ENCODE results near the gene KPNA4.
"Not testable (repeated sequence)": the region's sequence is repeated elsewhere in the genome, so short reads cannot be mapped to it uniquely, and the experiment has no call there.

KPNA4 gene

GRCh38 chr3:160537729-160538128 is 27.6 kb downstream of the KPNA4 start:
- TF ChIP-seq, protein P1, sequence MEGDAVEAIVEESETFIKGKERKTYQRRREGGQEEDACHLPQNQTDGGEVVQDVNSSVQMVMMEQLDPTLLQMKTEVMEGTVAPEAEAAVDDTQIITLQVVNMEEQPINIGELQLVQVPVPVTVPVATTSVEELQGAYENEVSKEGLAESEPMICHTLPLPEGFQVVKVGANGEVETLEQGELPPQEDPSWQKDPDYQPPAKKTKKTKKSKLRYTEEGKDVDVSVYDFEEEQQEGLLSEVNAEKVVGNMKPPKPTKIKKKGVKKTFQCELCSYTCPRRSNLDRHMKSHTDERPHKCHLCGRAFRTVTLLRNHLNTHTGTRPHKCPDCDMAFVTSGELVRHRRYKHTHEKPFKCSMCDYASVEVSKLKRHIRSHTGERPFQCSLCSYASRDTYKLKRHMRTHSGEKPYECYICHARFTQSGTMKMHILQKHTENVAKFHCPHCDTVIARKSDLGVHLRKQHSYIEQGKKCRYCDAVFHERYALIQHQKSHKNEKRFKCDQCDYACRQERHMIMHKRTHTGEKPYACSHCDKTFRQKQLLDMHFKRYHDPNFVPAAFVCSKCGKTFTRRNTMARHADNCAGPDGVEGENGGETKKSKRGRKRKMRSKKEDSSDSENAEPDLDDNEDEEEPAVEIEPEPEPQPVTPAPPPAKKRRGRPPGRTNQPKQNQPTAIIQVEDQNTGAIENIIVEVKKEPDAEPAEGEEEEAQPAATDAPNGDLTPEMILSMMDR (IDR thresholded peaks at IDR 0.05; ENCODE audit: extremely low read depth, insufficient read depth, missing control alignments): no peak
- DNase-seq (ENCODE audit: low spot score): no peak
- in situ Hi-C loops (cut with MboI; ENCODE audit: low pct_unique_long_range_greater_than_20kb, low sequenced_read_pairs, unreplicated experiment): no loop called here

DNA sequence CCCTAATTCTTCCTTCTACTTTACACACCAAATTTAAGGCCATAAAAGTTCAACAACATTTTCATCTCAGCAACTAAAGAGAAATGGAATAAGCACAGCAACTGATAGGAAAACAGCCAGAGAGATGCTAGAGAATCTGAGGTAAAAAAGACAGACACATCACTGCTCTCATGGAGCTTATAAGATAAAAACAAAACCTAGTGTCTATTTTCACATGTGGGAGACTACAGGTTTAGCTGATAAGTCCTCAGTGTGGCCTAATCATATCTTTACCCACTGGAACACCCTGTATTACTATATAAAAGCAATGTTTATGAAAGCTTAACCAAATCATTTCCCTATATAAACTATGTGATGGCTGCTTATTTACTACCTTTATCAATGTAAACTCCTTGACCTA is 33.0 kb downstream of the KPNA4 start:
- no peak for DNase-seq (ENCODE audit: low spot score)
- TF ChIP-seq, protein P1 (IDR thresholded peaks at IDR 0.05; ENCODE audit: extremely low read depth, insufficient read depth, missing control alignments): no peak
- in situ Hi-C loops (cut with MboI; ENCODE audit: low pct_unique_long_range_greater_than_20kb, low sequenced_read_pairs, unreplicated experiment): no loop called here

GRCh38 chr3:160531311-160531710 is 34.1 kb downstream of the KPNA4 start:
- TF ChIP-seq, protein P1 (IDR thresholded peaks at IDR 0.05; ENCODE audit: extremely low read depth, insufficient read depth, missing control alignments): no peak
- in situ Hi-C loops (cut with MboI; ENCODE audit: low pct_unique_long_range_greater_than_20kb, low sequenced_read_pairs, unreplicated experiment): no loop called here
- no peak for DNase-seq (ENCODE audit: low spot score)

DNA sequence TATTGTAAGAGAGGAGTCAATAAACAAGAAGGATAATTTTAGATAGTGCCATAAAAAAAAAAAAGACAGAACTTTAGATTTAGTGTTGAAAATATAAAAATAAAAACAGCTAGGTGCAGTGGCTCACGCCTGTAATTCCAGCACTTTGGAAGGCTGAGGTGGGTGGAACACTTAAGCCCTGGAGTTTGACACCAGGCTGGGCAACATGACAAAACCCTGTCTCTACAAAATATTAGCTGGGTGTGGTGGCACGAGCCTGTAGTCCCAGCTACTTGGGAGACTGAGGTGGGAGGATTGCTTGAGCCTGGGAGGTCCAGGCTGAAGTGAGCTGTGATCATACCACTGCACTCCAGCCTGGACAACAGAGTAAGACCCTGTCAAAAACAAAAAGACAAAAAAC is 49.0 kb downstream of the KPNA4 start:
- in situ Hi-C loops (cut with MboI; ENCODE audit: low pct_unique_long_range_greater_than_20kb, low sequenced_read_pairs, unreplicated experiment); DNase-seq (ENCODE audit: low spot score): not testable (repeated sequence)

DNA sequence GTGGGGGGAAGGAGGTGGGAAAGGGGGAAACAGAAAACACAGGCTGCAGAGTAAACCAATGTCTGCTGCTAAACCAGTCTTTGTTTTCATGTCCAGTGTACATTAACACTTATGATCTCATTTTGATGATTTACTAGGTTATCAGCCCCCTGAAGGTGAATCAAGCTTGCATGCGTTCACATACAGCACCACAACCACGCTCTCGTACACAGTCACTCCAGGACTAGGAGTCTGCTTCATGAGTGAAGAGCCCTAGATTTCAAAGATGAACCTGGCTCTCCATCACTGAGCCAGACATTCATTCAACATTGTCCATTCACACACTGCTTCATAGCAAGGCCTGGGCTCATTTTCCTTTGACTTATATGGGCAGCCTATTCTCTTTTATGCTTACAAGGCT is 64.0 kb downstream of the KPNA4 start:
- in situ Hi-C loops (cut with MboI; ENCODE audit: low pct_unique_long_range_greater_than_20kb, low sequenced_read_pairs, unreplicated experiment): no loop called here
- DNase-seq (ENCODE audit: low spot score): no peak
- TF ChIP-seq, protein P1 (IDR thresholded peaks at IDR 0.05; ENCODE audit: extremely low read depth, insufficient read depth, missing control alignments): no peak

- DNase-seq (ENCODE audit: low spot score): no peak
- TF ChIP-seq, protein P1 (IDR thresholded peaks at IDR 0.05; ENCODE audit: extremely low read depth, insufficient read depth, missing control alignments): no peak
- in situ Hi-C loops (cut with MboI; ENCODE audit: low pct_unique_long_range_greater_than_20kb, low sequenced_read_pairs, unreplicated experiment): no loop called here
Measured at GRCh38 chr3:160498202-160498601, 67.2 kb downstream of the KPNA4 start.

DNA sequence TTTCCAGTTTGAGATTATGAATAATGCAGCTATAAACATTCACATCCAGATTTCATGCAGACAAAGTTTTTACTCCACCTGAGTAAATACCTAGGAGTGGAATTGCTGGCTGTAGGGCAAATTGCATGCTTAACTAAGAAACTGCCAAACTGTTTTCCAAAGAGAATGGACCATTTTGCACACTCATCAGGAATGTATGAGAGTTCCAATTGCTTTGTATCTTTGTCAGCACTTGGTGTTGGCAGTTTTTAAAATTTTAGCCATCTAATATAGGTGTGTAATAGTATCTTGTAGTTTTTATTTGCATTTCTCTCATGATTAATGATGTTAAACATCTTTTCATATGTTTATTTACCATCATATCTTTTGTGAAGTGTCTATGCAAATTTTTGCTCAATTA is 75.2 kb downstream of the KPNA4 start:
- no peak for DNase-seq (ENCODE audit: low spot score)
- TF ChIP-seq, protein P1 (IDR thresholded peaks at IDR 0.05; ENCODE audit: extremely low read depth, insufficient read depth, missing control alignments): no peak
- in situ Hi-C loops (cut with MboI; ENCODE audit: low pct_unique_long_range_greater_than_20kb, low sequenced_read_pairs, unreplicated experiment): no loop called here
